Keratinocyte (primary cell): ENCODE data around the gene SDHC. TPM values are rescaled to one million over a fixed set of nuclear protein-coding genes. Genes with fewer than 3 reads are reported as not detected.

ENCODE experiments used
- DNase-seq: peaks from one replicate; pipeline ENCODE4 v3.0.0-alpha.2; 2011; ENCODE audit warnings: low read depth, missing footprints, low spot score
- FAIRE-seq: peaks from 2 replicates; lab custom pipeline; 2011; peaks lifted over from hg19 to GRCh38; lab: Jason Lieb, UNC
- H2AFZ ChIP-seq: 2 replicates; pipeline ENCODE4 v1.6.0; 2012; ENCODE audit warnings: low read length, control low read depth, inconsistent platforms; ENCODE audit not compliant: control insufficient read depth
- H3K27ac ChIP-seq: 2 replicates; pipeline ENCODE4 v1.5.1; 2011; ENCODE audit warnings: low read length; ENCODE audit not compliant: control insufficient read depth, insufficient read depth
- H3K27me3 ChIP-seq: 3 replicates; pipeline ENCODE4 v1.6.0; 2011; ENCODE audit warnings: low read length; ENCODE audit not compliant: control insufficient read depth, insufficient read depth; ENCODE audit errors: extremely low read depth
- H3K36me3 ChIP-seq, 2 experiments: 2 replicates in 1 of 2; 3 replicates in 1 of 2; pipeline ENCODE4 v1.5.1; 2011; ENCODE audit warnings: low read length in 2 of 2, mild to moderate bottlenecking in 1 of 2; ENCODE audit not compliant: control insufficient read depth in 2 of 2, insufficient read depth in 2 of 2; ENCODE audit errors: extremely low read depth in 1 of 2
- H3K4me1 ChIP-seq: 3 replicates; pipeline ENCODE4 v1.5.1; 2011; ENCODE audit warnings: low read length; ENCODE audit not compliant: control insufficient read depth, insufficient read depth; ENCODE audit errors: extremely low read depth
- H3K4me2 ChIP-seq: 3 replicates; pipeline ENCODE4 v1.6.0; 2011; ENCODE audit warnings: low read depth, low read length; ENCODE audit not compliant: control insufficient read depth, insufficient read depth; ENCODE audit errors: extremely low read depth
- H3K4me3 ChIP-seq, 3 experiments: fragments of 200-600 bp in 1 of 3; sonication (generic) in 1 of 3; 2 replicates in 2 of 3; 3 replicates in 1 of 3; pipeline ENCODE4 v1.5.1; 2011 to 2016; ENCODE audit warnings: low read length in 3 of 3, mild to moderate bottlenecking in 3 of 3, control low read depth in 2 of 3, inconsistent platforms in 1 of 3, low read depth in 1 of 3, mixed read lengths in 1 of 3, mixed run types in 1 of 3, moderate library complexity in 1 of 3; ENCODE audit not compliant: control insufficient read depth in 2 of 3, insufficient read depth in 2 of 3; ENCODE audit errors: extremely low read depth in 1 of 3
- H3K79me2 ChIP-seq: 2 replicates; pipeline ENCODE4 v1.6.0; 2012; ENCODE audit warnings: low read length; ENCODE audit not compliant: control insufficient read depth, insufficient read depth
- H3K9ac ChIP-seq: 3 replicates; pipeline ENCODE4 v1.6.0; 2011; ENCODE audit warnings: low read length; ENCODE audit not compliant: control insufficient read depth, insufficient read depth; ENCODE audit errors: extremely low read depth
- H3K9me1 ChIP-seq: 3 replicates; pipeline ENCODE4 v1.6.0; 2011; ENCODE audit warnings: low read length; ENCODE audit not compliant: control insufficient read depth, insufficient read depth; ENCODE audit errors: extremely low read depth
- H3K9me3 ChIP-seq: 2 replicates; pipeline ENCODE4 v1.5.1; 2012; ENCODE audit warnings: low read depth, low read length; ENCODE audit not compliant: control insufficient read depth
- H4K20me1 ChIP-seq: 3 replicates; pipeline ENCODE4 v1.6.0; 2011; ENCODE audit warnings: low read length; ENCODE audit not compliant: control insufficient read depth, insufficient read depth; ENCODE audit errors: extremely low read depth
- CTCF ChIP-seq, 3 experiments: IDR thresholded peaks in 1 of 3; conservative IDR thresholded peaks in 1 of 3; optimal IDR thresholded peaks in 1 of 3; 2 replicates in 2 of 3; 3 replicates in 1 of 3; pipeline versions ENCODE3 to v1.5.1; 2011; ENCODE audit warnings: low read length in 3 of 3, mild to moderate bottlenecking in 3 of 3, moderate library complexity in 2 of 3, control low read depth in 1 of 3, inconsistent platforms in 1 of 3; ENCODE audit not compliant: insufficient read depth in 2 of 3; ENCODE audit errors: extremely low read depth in 1 of 3
- EZH2 ChIP-seq: IDR thresholded peaks from one replicate; pipeline ENCODE4 v1.6.1; 2012; ENCODE audit warnings: inconsistent platforms, mild to moderate bottlenecking, low read length, moderate library complexity
- dilution Hi-C: fragments of 300-500 bp; cut with MboI; formaldehyde crosslinking; loops from one replicate; pipeline ENCODE4 v1.7.0; 2020; ENCODE audit warnings: low sequenced_read_pairs; ENCODE audit not compliant: extremely low pct_ligation_motif_present
- polyA plus RNA-seq, 5 experiments: library from polyadenylated mRNA; depleted of rRNA in 3 of 5; stranded (reverse) in 3 of 5; stranded (forward) in 1 of 5; unstranded in 1 of 5; fragments of >200 nt; gene quantifications; 1 replicate in 1 of 5; 2 replicates in 3 of 5; 3 replicates in 1 of 5; pipeline versions ENCODE4 v1.2.1 to v1.2.3, GENCODE V29; 2011 to 2012; ENCODE audit warnings: missing spikeins in 2 of 5, low read depth in 1 of 5, low replicate concordance in 1 of 5

Gene SDHC
- polyA plus RNA-seq, 1 donor (not counting 4 experiments of a cell fraction or from before 2014, with no cell fraction given): 401 TPM

- FAIRE-seq: no peak
- dilution Hi-C loops: no loop called here
- peaks cover 2 to 4% of the 10 kb centered on the region in 2 experiments for H3K36me3 ChIP-seq
These were observed 36.5 kb downstream of the SDHC start for GRCh38 chr1:161350671-161351070.

GRCh38 chr1:161351482-161351881 is 37.3 kb downstream of the SDHC start:
- Histone ChIP-seq H2AFZ (no peak overlapping the region), H3K9me1 (no peaks in the 10 kb centered on the region), H3K4me3 (no peak overlapping the region), H4K20me1 (no peaks in the 10 kb centered on the region), H3K79me2 (no peaks in the 10 kb centered on the region), H3K27me3 (no peaks in the 10 kb centered on the region), H3K4me2 (no peak overlapping the region), H3K9me3 (no peaks in the 10 kb centered on the region), H3K4me1 (no peaks in the 10 kb centered on the region), H3K27ac (no peak overlapping the region), H3K9ac (no peak overlapping the region), H3K36me3 (peaks cover 2 to 4% of the 10 kb centered on the region in 2 experiments)
- TF ChIP-seq CTCF (optimal IDR thresholded peaks at IDR 0.05 in 1 of 3, IDR thresholded peaks at IDR 0.05 in 1 of 3, conservative IDR thresholded peaks at IDR 0.05 in 1 of 3; ENCODE audit: extremely low read depth in 1 of 3, insufficient read depth in 2 of 3, low read length in 3 of 3): no peak
- no peak for TF ChIP-seq EZH2
- FAIRE-seq (peak; percentile 5), DNase-seq (no peak)
- dilution Hi-C loops: no loop called here

More at GRCh38 chr1:161350671-161351070, 36.5 kb downstream of the SDHC start:
- H3K27me3 ChIP-seq: no peaks in the 10 kb centered on the region
- H3K4me1 ChIP-seq: no peaks in the 10 kb centered on the region
- H3K4me3 ChIP-seq: no peak overlapping the region
- H3K9ac ChIP-seq: no peak overlapping the region
- H3K9me3 ChIP-seq: no peaks in the 10 kb centered on the region
- no peak overlapping the region for H3K4me2 ChIP-seq
- TF ChIP-seq CTCF (optimal IDR thresholded peaks at IDR 0.05 in 1 of 3, IDR thresholded peaks at IDR 0.05 in 1 of 3, conservative IDR thresholded peaks at IDR 0.05 in 1 of 3; ENCODE audit: extremely low read depth in 1 of 3, insufficient read depth in 2 of 3, low read length in 3 of 3) (no peak), EZH2 (no peak)
- H3K9me1 ChIP-seq: no peaks in the 10 kb centered on the region
- H2AFZ ChIP-seq: no peak overlapping the region
- DNase-seq: no peak
- no peaks in the 10 kb centered on the region for H3K79me2 ChIP-seq
- H4K20me1 ChIP-seq: no peaks in the 10 kb centered on the region
- H3K27ac ChIP-seq: no peak overlapping the region
